ENCODE results near the gene HDAC9. TPM values are rescaled to one million over a fixed set of nuclear protein-coding genes. Genes with fewer than 3 reads are reported as not detected.

The HDAC9 gene
- polyA plus RNA-seq, 1 of the 3 experiments (the other 2 are of a cell fraction) = 11.6 TPM

- POLR2A ChIA-PET = no interaction called here
- Histone ChIP-seq H3K27ac (ENCODE audit: low read depth in 2 of 2, low read length in 1 of 2) (peak overlapping the region in 1 of 2 experiments; percentile 11; a peak in 1 of 4 replicates), H3F3A (replicated peaks; ENCODE audit: insufficient read depth) (no peaks in the 10 kb centered on the region), H3K4me3 (ENCODE audit: low read depth in 2 of 2, low read length in 1 of 2) (no peak overlapping the region), H4K20me1 (ENCODE audit: insufficient read depth) (no peaks in the 10 kb centered on the region), H3K4me2 (no peak overlapping the region), H3K9me3 (no peaks in the 10 kb centered on the region), H3K4me1 (ENCODE audit: control insufficient read depth in 1 of 2, insufficient read depth in 2 of 2, low read depth in 1 of 2, low read length in 1 of 2) (peaks cover 0 to 12% of the 10 kb centered on the region in 2 experiments; a peak in 3 of 4 replicates), H3K9me2 (no peaks in the 10 kb centered on the region), H2AFZ (ENCODE audit: low read depth) (no peak overlapping the region), H3K27me3 (ENCODE audit: insufficient read depth) (no peaks in the 10 kb centered on the region), H3K9ac (no peak overlapping the region), H3K36me3 (replicated peaks in 1 of 2; ENCODE audit: control insufficient read depth in 1 of 2, insufficient read depth in 2 of 2, low read length in 1 of 2) (no peaks in the 10 kb centered on the region), H3K79me2 (ENCODE audit: insufficient read depth) (no peaks in the 10 kb centered on the region)
- no peak for DNase-seq
- 89% methylated on average over 2 of the region's 2 CpGs for WGBS (ENCODE audit: low lambda C conversion rate)
- CTCF ChIA-PET = interaction anchor here (0.6 to 1.5 kb wide), 3 partner anchors 17 to 1180 kb away, joined by 3 to 4 read pairs (median 4); no protein-coding TSS in a partner anchor
- TF ChIP-seq GATA2 (CRISPR knock-in tag; IDR thresholded peaks at IDR 0.05) (peak; percentile 40), EP300 (IDR thresholded peaks at IDR 0.05; ENCODE audit: borderline replicate concordance in 1 of 2, low read depth in 1 of 2, low read length in 1 of 2) (peak in 1 of 2 experiments; percentile 47; a peak in 1 of 4 replicates), CHD2 (IDR thresholded peaks at IDR 0.05; ENCODE audit: low read length, partially characterized antibody) (no peak), ELF1 (IDR thresholded peaks at IDR 0.05) (0 out of 2 replicates have a peak, but pooled peaks have one; percentile 15)
Observed at GRCh38 chr7:18489624-18490023, 5.9 kb upstream of the HDAC9 start.

DNA sequence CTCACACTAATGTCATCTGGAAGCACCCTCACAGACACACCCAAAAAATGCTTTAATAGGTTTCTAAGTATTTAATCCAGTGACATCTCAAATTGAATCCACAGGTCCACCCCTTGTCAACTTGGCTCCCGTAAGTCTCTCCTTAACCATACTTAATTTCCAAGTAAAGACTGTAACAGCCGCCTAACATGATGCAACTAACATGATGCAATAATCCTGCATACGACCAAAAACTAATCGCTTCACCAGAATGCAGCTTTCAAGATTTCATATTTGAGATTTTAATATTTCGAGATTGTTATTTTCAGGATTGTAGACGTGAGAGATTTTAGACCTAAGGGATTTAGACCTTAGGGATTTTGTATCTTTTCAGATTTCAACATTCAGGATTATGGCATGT is 3.7 kb upstream of the HDAC9 start:
- Histone ChIP-seq H2AFZ (ENCODE audit: low read depth) (no peak overlapping the region), H3K36me3 (replicated peaks in 1 of 2; ENCODE audit: control insufficient read depth in 1 of 2, insufficient read depth in 2 of 2, low read length in 1 of 2) (no peaks in the 10 kb centered on the region), H3K9me2 (no peaks in the 10 kb centered on the region), H3K4me3 (ENCODE audit: low read depth in 2 of 2, low read length in 1 of 2) (no peak overlapping the region), H3K4me2 (no peak overlapping the region), H3K27me3 (ENCODE audit: insufficient read depth) (no peaks in the 10 kb centered on the region), H4K20me1 (ENCODE audit: insufficient read depth) (no peaks in the 10 kb centered on the region), H3K27ac (ENCODE audit: low read depth in 2 of 2, low read length in 1 of 2) (no peak overlapping the region), H3K9ac (no peak overlapping the region), H3K9me3 (no peaks in the 10 kb centered on the region), H3K79me2 (ENCODE audit: insufficient read depth) (0 out of 2 replicates have a peak, but pooled peaks cover 1% of the 10 kb centered on the region), H3K4me1 (ENCODE audit: control insufficient read depth in 1 of 2, insufficient read depth in 2 of 2, low read depth in 1 of 2, low read length in 1 of 2) (peaks cover 0 to 20% of the 10 kb centered on the region in 2 experiments; a peak in 3 of 4 replicates), H3F3A (replicated peaks; ENCODE audit: insufficient read depth) (peaks cover 14% of the 10 kb centered on the region)
- no peak for DNase-seq
- TF ChIP-seq GATA2 (CRISPR knock-in tag; IDR thresholded peaks at IDR 0.05) = no peak
- TF ChIP-seq EZH2phosphoT487 (IDR thresholded peaks at IDR 0.05; ENCODE audit: borderline replicate concordance, low read depth) = no peak
- no peak for TF ChIP-seq ZBTB33 (IDR thresholded peaks at IDR 0.05; ENCODE audit: borderline replicate concordance, low read depth)
- TF ChIP-seq MXI1 (IDR thresholded peaks at IDR 0.05; ENCODE audit: low read depth, low read length) = no peak
- no peak for TF ChIP-seq EP300 (IDR thresholded peaks at IDR 0.05; ENCODE audit: borderline replicate concordance in 1 of 2, low read depth in 1 of 2, low read length in 1 of 2)
- TF ChIP-seq, protein P1, sequence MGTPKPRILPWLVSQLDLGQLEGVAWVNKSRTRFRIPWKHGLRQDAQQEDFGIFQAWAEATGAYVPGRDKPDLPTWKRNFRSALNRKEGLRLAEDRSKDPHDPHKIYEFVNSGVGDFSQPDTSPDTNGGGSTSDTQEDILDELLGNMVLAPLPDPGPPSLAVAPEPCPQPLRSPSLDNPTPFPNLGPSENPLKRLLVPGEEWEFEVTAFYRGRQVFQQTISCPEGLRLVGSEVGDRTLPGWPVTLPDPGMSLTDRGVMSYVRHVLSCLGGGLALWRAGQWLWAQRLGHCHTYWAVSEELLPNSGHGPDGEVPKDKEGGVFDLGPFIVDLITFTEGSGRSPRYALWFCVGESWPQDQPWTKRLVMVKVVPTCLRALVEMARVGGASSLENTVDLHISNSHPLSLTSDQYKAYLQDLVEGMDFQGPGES (IDR thresholded peaks at IDR 0.05; ENCODE audit: low read depth, low read length) = no peak
- CTCF ChIA-PET = interaction anchor here (1.3 kb wide), 1 partner anchor 13 kb away, joined by 3 read pairs; no protein-coding TSS in a partner anchor
- WGBS (ENCODE audit: low lambda C conversion rate) = 92% methylated on average over 6 of the region's 6 CpGs
- POLR2A ChIA-PET = no interaction called here

Measured in SK-N-SH (cell line).